Glutamatergic neuron (in vitro differentiated cells): ENCODE measurements around the gene TMEM238. TPM values are rescaled to one million over a fixed set of nuclear protein-coding genes. Genes with fewer than 3 reads are reported as not detected.

Experiments used
- DNase-seq: peaks from one replicate; pipeline ENCODE4 v3.0.0; 2022
- H3K27ac Mint-ChIP-seq: one replicate; pipeline ENCODE4 v1.8.0; 2020; ENCODE audit warnings: mild to moderate bottlenecking, mixed read lengths, inconsistent platforms; ENCODE audit not compliant: unreplicated experiment
- H3K27me3 Mint-ChIP-seq: one replicate; pipeline ENCODE4 v1.8.0; 2020; ENCODE audit warnings: mild to moderate bottlenecking, moderate library complexity, mixed read lengths, inconsistent platforms; ENCODE audit not compliant: unreplicated experiment
- H3K36me3 Mint-ChIP-seq: one replicate; pipeline ENCODE4 v1.8.0; 2020; ENCODE audit warnings: mild to moderate bottlenecking, mixed read lengths, inconsistent platforms; ENCODE audit not compliant: unreplicated experiment
- H3K4me1 Mint-ChIP-seq: one replicate; pipeline ENCODE4 v1.8.0; 2020; ENCODE audit warnings: mild to moderate bottlenecking, low read depth, mixed read lengths, inconsistent platforms; ENCODE audit not compliant: unreplicated experiment
- H3K4me3 Mint-ChIP-seq: one replicate; pipeline ENCODE4 v1.8.0; 2020; ENCODE audit warnings: mild to moderate bottlenecking, mixed read lengths, inconsistent platforms; ENCODE audit not compliant: unreplicated experiment
- H3K9me3 Mint-ChIP-seq: one replicate; pipeline ENCODE4 v1.8.0; 2020; ENCODE audit warnings: mild to moderate bottlenecking, moderate library complexity, mixed read lengths, inconsistent platforms; ENCODE audit not compliant: unreplicated experiment
- CTCF ChIP-seq: fragments of 200-600 bp; sonication (generic); IDR thresholded peaks from one replicate; pipeline ENCODE4 v1.5.0; 2021; ENCODE audit not compliant: partially characterized antibody, unreplicated experiment
- total RNA-seq: library from RNA; stranded (reverse); fragmentation: NEBNext Ultra II Directional; extraction: Animal tissue kit (Norgen Biotek cat#: 25700); gene quantifications from one replicate; pipeline ENCODE4 v1.2.1, GENCODE V29; 2021; ENCODE audit not compliant: unreplicated experiment

Gene TMEM238
- total RNA-seq, 1 donor from 2014 or later, result 1.3 TPM

GRCh38 chr19:55345101-55345817 lies 38.8 kb downstream of the TMEM238 start:
- peaks cover 3% of the 10 kb centered on the region for H3K9me3 Mint-ChIP-seq
- peaks cover 8% of the 10 kb centered on the region for H3K27me3 Mint-ChIP-seq
- H3K36me3 Mint-ChIP-seq, result no peaks in the 10 kb centered on the region
- peaks cover 29% of the 10 kb centered on the region for H3K4me1 Mint-ChIP-seq
- H3K27ac Mint-ChIP-seq, result peak overlapping the region; percentile 81
- peak overlapping the region; percentile 63 for H3K4me3 Mint-ChIP-seq
- DNase-seq, result no peak
- no peak for TF ChIP-seq CTCF

- no peak for DNase-seq
- no peak overlapping the region for H3K4me3 Mint-ChIP-seq
- no peak overlapping the region for H3K27ac Mint-ChIP-seq
- peaks cover 11% of the 10 kb centered on the region for H3K27me3 Mint-ChIP-seq
- no peak for TF ChIP-seq CTCF
- peaks cover 3% of the 10 kb centered on the region for H3K36me3 Mint-ChIP-seq
- peaks cover 29% of the 10 kb centered on the region for H3K4me1 Mint-ChIP-seq
- peaks cover 6% of the 10 kb centered on the region for H3K9me3 Mint-ChIP-seq
These were observed 39.6 kb downstream of the TMEM238 start for GRCh38 chr19:55344444-55344843.

- H3K4me1 Mint-ChIP-seq, result peaks cover 17% of the 10 kb centered on the region
- peaks cover 13% of the 10 kb centered on the region for H3K9me3 Mint-ChIP-seq
- peak overlapping the region; percentile 15 for H3K27ac Mint-ChIP-seq
- H3K27me3 Mint-ChIP-seq, result peaks cover 24% of the 10 kb centered on the region
- no peak for DNase-seq
- TF ChIP-seq CTCF, result no peak
- H3K4me3 Mint-ChIP-seq, result peak overlapping the region; percentile 87
- H3K36me3 Mint-ChIP-seq, result peaks cover 3% of the 10 kb centered on the region
These were observed 42.2 kb downstream of the TMEM238 start for GRCh38 chr19:55341595-55342531.

GRCh38 chr19:55341171-55341588 lies 42.9 kb downstream of the TMEM238 start:
- DNase-seq, result peak; percentile 92
- H3K9me3 Mint-ChIP-seq, result peaks cover 14% of the 10 kb centered on the region
- peaks cover 17% of the 10 kb centered on the region for H3K4me1 Mint-ChIP-seq
- peak overlapping the region; percentile 87 for H3K4me3 Mint-ChIP-seq
- peak overlapping the region; percentile 76 for H3K27ac Mint-ChIP-seq
- TF ChIP-seq CTCF, result no peak
- peaks cover 3% of the 10 kb centered on the region for H3K36me3 Mint-ChIP-seq
- peaks cover 24% of the 10 kb centered on the region for H3K27me3 Mint-ChIP-seq
